Measurements from ENCODE around the gene TTYH1.
"Not testable (repeated sequence)": the region's sequence is repeated elsewhere in the genome, so short reads cannot be mapped to it uniquely, and the experiment has no call there.

TTYH1 gene

DNA sequence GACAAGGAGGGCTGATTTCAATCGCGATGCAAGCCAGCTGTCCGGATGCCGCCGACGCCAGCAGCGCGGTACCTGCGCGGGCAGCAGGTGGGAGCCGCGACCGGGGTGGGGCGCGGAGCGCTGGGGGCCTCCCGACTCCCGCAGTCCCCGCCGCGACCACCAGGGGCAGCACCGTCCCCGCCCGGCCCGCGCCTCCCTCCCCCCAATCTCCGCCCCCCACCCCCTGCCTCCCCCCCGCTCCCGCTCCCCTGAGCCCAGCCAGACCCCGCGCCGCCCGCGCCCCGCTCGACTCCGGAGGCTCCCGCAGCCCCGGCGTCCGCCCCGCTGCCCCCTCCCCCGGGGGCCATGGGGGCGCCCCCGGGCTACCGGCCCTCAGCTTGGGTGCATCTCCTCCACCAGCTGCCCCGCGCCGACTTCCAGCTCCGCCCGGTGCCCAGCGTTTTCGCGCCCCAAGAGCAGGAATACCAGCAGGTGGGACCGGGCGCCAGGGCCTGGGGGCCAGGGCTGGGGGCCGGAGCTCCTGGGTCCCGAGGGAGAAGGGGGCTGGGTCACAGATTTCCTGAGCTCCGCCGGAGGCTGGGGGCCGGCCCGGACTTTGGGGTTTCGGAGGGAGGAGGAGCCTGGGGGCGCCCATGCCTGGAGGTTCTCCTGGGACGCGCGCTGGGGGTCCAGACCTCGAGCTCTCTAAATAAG is at the start of gene TTYH1:
Gene TTYH1 (plus strand): TSS at position 257 of the 693 bp plus-strand sequence. CDS start 89 bp downstream, at position 346.
- DNase-seq (ENCODE audit: low spot score), result peak; percentile 83

DNA sequence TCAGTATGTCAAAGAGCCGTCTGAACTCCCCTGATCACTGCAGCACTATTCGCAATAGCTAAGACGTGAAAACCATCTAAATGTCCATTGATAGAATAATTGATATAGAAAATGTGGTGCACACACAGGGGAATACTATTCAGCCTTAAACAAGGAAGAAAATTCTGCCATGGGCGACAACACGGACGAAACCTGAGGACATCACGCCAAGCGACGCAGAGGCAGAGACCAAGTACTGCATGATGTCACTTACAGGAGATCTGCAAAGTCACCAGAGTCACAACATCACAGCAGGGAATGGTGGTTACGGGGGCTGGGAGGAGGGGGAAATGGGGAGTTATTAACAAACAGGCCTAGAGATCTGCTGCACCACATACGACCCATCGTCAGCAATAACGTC is 49.5 kb upstream of the TTYH1 start:
- DNase-seq (ENCODE audit: low spot score), result not testable (repeated sequence)

DNA sequence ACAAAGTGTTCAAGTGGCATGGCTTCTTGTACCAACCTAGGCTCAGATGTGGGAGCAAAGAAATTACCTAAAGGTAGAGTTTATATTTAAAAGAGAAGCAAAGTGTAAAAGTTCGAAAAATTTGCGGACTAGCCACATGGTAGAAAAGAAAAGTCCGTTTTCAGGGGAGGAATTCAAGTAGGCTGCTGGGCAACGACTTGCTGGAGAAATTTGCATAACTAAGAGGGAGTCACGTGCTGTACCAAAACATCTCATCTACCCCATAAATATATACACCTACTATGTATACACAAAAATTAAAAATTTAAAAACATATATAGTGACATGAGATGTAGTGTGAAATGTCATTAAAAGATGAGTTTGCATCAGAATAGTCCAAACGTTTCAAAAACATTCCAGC is 48.5 kb upstream of the TTYH1 start:
- DNase-seq (ENCODE audit: low spot score), result no peak

DNA sequence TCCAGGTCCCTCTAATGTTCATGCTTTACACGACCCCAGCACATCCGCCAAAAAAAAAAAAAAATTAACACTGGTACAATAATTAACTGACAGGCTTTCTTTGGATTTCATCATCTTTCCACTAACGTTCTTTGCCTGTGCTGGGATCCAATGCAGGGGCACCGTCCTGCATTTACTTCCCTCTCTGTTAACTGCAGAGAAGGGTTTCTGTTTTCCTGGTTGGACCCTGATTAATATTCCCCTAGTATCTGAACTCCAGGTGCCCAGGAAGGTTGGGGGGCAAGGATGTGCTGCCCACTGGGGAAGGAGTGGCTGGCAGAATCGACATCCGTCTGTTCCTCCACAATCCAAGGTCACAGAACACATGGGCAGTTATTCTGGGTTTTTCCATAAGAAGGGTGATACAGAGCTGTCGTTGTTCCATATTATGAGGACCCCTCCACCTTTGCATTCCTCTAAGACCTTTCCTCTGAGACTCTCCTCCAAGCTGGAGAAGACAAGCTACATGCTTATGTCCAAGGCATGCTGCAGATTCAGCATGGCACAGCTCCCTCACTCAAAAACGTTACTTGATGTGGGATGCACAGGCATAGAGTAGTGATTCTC is 46.1 kb upstream of the TTYH1 start:
- no peak for DNase-seq (ENCODE audit: low spot score)

DNA sequence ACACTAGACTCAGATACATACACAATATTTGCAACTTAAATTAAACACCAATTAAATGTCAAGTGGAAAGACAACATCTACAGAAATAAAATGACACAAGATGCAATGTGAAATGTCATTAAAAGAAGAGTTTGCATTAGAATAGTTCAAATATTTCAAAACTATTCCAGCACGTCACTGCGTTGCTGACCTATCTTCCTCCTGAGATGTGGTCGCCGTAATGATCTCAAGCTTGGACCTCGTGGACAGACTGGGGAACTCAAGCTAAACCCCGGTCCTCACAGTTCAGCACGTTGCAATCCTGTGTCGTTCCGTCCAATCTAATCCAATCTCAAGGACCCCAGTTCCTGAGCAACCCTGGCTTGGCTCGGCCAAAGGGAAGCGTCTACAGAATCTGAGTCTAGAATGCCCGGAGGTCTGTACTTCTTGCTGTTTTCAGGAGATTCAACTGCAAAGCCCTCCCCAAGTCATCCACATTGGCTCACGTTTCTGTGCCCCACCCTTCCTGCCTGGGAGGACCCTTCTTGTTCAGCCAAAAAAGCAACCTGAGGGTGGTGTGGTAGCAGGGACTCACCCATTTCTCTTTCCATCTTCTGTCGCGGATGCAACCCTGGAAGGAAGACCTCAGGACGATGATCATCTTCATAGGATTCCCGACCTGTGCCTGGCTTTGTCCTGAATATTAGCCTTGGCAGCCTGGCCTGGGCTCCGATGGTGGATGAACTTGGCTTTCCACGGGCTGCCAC is 45.4 kb upstream of the TTYH1 start:
- not testable (repeated sequence) for DNase-seq (ENCODE audit: low spot score)

DNA sequence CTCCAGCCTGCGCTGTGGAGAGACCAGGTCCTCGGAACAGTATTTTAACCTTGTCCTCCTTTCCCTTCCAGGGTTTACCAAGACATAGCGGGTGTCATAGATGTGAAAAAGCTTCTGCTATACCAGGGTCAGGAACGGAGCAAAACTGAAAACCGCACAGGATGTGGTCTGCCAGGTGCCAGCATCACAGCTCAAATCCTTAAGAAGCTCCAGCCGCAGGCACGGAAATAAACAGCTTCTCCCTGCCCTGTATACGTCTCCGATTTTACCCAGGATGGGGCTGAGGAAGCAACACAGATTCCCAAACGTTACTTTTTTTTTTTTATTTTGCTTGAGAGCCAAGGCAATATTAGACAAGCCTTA is 44.8 kb upstream of the TTYH1 start:
- not testable (repeated sequence) for DNase-seq (ENCODE audit: low spot score)

DNA sequence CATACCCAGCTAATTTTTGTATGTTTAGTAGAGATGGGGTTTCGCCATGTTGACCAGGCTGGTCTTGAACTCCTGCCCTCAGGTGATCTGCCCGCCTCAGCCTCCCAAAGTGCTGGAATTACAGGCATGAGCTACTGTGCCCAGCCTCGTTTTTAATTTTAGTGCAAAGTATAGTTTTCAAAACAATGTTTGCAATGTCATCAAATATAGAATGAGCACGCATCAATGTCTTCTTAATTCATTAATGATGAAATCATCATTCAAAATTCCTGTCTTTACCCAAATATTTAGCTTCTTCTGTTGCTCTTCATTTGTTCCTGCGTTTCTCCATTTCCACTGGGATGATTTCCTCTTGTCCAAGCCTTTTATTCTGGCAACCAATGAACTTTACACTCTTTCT is 43.8 kb upstream of the TTYH1 start:
- DNase-seq (ENCODE audit: low spot score), result not testable (repeated sequence)

DNA sequence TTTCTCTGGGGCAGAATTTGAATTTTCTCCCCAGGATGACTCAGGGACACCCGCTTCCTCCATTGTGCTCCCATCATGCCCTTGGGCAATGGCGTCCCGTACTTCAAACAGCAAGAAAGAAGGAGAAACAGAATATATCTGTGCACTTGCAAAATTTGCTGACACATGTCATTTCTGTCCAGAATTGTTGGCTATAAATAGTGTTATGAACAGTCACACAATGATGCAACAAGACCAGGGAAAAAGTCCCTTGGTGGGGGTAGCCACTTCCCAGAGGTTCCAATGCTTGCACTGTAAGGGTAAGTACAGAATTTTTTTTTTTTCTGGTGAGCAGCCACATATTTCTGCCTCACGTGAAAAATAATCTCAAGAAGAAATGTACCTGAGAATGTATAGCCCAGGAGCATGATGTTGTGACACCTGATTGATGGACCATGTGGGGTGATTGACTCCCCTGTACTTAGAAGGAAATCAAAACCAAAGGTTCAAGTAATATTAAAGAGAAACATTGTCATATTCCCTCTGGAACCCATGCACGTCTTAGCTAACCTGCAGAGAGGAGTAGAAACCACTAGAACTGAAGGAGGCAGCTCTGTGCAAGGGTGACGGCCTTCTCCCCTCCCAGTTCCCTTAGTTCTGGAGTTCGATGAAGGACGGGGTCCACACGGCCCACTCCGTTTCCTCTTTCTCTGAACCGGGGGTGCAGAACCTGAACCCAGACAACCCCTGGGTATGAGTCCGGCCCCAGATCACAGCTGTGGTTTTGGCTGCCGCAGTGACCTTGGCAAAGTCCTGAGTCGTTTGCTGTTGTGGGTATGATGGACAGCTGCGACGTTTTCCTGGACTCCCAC is 41.3 kb upstream of the TTYH1 start:
- DNase-seq (ENCODE audit: low spot score), result no peak

DNA sequence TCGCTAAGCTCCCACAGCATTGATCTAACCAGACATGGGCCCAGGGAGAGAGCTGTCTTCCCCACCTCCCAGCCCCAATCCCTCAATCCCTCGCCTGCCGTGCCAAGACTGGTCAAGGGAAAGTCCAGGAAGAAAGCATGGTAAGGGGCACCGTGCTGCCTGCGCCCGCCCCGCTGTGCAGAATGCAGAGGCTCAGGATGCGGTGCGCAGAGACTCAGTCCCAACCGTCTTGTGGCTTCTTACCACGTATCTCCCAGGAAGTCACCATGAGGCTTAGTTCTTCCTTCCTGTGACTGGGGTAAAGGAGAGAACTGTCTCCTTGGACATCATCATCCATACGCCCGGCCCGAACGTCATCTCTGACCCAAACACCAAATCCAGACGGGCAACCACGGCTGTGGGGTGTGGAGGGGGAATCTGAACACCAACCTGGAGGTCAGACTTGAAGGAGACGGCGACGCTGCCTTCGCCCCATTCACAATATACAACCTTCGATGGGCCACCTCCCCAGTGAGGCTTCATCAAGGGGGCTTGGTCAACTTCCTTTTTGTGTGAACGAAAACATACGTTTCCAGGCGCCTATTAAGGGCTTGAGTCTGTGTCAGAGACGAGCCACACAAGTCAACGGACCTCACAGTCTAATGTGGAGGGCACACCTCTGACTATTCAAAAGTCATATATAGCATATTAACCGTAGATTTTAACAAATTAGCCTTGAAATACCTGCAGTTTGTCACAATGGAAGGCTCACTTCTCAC is 39.9 kb upstream of the TTYH1 start:
- not testable (repeated sequence) for DNase-seq (ENCODE audit: low spot score)

DNA sequence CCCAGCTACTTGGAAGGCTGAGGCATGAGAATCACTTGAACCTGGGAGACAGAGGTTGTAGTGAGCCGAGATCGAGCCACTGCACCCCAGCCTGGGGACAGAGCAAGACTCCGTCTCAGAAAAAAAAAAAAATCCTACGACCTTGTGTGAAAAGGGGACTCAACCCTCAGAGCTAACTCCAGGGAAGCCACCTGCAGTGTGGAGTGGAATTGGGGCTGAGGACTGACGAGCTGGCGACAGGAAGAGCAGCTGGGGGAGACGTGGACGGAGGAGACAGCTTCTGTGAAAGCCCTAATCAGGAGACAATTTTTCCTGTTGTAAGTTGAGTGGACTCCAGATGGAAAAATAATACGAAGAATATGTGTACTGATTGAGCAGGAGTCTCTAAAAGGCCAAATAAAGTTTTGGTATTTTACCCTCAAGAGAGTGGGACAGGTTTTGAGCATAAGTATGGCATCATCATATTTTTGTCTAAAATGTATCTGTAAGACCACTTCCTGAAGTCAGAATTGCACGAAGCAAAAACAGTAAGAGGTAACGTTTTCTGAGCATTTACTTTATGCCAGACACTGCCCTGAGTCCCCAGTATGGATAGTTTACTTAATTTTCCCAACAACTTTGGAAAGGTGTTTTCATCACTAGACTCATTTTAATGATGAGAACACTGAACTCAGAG is 38.5 kb upstream of the TTYH1 start:
- no peak for DNase-seq (ENCODE audit: low spot score)

DNA sequence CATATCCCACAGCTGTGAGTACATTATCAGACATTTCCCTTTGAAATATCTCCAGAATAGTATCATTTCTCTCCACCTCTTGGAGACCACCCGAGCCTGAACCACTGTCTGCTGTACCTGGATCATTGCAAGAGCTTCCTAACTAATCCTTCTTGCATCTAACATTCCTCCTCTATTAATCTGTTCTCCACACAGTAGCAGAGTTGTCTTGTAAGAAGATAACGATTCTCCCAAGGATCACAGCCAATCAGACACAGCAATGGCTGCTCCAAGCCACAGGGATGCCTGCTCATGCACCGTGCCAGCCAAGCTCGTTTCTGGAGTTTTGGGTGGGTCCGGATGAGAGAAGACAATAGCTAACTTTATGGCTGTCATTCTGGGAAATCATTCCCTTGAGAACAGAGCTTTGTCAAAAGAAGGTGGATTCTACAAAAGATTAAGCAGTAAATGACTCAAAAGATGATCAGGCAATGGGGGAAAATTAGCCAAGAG is 36.0 kb upstream of the TTYH1 start:
- no peak for DNase-seq (ENCODE audit: low spot score)

DNA sequence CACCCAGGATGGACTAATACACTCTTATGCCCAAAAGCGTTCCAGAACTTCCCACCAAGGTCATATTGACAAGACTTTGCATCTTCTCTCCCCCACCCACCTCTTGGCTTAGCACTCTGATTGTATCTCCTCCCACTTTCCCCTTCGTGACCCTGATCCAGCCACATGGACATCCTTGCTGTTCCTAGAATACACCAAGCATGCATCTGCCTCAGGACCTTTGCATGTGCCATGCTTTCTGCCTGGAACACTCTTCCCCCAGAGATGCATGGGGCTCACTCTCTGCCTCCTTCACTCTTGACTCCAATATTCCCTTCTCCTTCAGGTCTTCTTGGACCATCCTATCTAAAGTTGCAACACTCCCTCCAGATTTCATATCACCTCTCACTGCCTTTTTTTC is 34.4 kb upstream of the TTYH1 start:
- DNase-seq (ENCODE audit: low spot score), result no peak

DNA sequence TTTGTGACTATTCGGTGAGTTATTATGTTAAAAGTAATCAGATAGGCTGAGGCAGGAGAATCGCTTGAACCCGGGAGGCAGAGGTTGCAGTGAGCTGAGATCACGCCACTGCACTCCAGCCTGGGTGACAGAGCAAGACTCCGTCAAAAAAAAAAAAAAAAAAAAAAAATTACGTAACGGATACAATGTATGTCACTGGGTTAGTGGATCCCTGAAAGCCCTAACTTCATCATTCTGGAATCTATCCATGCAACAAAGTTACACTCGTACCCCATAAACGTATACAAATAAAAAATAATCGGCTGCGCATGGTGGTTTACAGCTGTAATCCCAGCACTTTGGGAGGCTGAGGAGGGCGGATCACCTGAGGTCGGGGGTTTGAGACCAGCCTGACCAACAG is 33.2 kb upstream of the TTYH1 start:
- not testable (repeated sequence) for DNase-seq (ENCODE audit: low spot score)

DNA sequence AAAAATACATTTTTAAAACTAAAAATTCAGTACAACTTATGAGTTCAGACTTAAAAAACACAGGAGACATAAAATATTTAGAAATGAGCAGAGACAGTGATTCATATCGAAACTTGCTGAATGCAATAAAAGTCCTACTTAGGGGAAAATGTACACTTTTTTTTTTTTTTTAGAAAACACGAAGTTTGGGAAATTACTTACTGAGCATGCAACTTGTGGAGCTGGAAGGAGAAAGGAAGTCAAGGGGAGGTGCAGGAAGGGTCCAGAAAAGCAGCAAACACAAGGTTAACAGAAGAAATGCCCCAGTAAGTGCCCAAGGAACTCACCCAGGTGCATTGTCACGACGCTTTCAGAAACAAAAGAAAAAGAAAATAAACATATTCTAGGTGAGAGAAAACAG is 31.9 kb upstream of the TTYH1 start:
- no peak for DNase-seq (ENCODE audit: low spot score)

DNA sequence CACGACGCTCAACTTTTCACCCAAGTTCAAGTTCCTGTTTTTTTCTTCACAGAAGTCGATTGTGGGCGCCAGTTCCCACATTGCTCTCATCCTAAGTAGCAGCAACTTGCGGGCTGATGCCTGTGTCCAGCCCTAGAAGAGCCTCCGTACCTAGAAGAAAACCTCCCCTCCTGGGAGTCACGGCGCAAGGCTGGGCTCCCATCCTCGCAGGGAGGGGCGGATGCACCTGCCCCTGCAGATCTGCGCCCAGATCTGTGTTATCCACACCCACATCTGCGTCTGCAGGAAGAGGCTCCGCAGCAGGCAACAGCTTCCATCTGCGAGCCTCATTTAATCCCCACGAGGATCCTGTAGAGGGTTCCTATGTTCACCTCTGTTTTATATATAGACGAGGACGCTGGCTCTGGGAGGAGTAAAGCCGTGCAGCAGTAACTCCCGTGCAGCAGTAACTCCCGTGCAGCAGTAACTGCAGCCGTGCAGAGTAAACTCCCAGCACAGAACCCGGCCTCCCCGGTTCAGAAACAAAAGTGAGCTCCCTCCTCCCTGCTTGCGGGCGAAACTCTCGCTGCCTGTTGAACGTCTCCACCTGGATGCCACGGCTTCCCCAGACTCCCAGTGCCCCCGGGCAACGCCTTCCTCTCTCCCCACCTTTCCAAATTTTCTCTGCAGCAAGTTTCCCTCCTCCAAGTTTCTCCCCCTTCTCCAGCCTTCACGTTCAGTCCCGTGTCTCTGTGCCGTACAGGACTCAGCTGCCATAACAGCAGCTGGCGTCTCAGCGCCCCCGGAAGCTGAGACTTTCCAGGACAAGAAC is 27.1 kb upstream of the TTYH1 start:
- DNase-seq (ENCODE audit: low spot score), result no peak

DNA sequence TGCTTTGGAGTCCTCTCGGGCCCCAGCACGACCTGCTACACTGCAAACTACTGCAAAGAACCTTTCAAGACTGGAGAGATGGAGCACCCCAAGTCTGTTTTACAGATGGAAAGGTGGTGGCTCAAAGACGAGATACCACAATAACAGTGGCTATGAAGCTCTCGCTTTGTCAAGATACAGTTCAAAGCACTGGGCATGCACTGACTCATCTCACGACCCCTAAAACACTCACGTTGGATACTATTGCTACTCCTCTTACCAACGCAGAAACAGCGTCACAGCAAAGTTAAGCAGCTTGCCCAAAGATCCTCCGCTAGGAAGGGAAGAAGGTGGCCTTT is 26.5 kb upstream of the TTYH1 start:
- no peak for DNase-seq (ENCODE audit: low spot score)

DNA sequence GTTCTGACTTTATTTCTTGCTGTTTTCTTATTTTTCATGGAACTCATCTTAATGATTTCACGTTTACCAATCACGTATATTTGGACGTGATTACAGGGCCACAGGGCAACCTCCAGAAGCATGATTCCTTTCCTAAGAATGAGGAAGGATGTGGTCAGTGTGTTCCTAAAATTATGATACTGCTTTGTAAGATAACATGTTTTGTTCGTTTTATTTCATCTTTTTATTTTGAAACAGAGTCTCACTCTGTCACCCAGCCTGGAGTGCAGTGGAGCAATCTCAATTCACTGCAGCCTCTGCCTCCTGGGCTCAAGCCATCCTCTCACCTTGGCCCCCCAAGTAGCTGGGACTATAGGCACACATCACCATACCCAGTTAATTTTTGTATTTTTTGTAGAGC is 25.7 kb upstream of the TTYH1 start:
- DNase-seq (ENCODE audit: low spot score), result no peak

DNA sequence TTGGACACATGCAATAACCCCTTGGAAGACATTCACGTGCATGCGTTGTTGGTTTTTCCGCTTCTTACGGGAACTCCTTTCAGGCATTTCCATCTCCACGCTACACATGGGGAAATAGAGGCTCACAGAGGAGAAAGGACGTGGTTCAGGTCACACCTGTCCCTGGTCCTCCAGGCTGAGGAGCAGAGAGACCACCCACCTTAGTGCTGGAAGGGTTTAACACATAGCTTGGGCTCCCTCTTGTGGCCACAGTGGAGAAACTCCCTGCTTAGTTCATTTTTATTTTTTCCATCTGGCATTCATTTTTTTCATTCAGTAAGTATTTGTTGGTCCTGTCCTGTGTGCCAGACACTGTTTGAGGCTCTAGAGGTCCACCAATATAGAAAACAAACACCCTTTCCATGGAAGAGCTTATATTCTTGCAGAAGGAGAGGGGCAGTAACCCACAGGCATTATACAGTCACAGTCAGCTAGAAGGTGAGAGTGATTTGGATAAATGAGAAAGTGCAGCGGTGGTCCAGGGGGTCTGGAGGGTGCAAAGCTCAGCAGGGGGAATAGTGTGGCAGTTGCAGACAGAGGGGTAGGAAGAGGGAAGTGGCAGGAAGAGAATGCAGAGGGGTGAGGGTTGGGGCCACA is 24.2 kb upstream of the TTYH1 start:
- DNase-seq (ENCODE audit: low spot score), result peak; percentile 75

DNA sequence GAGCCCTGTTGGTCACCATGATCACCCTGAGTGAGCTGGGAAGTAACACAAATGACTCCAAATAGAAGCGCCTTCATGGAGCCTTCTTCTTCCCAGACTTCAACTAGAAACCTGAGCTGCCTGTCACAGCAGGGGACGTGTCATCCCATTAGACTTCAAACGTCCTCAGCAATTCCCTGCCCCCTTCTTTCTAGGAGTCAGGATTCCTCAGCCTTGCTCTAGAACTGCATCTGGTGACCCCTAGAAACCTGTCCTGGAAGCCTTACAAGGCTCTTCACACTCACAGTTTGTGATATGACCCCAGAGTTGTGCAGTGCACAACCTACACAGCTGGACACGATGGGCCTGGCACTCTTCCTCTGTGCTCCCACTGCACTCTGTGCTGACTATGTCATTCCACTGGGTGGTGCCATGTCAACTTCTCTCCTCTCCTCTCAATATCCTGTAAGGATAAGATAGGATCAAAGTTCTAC is 23.6 kb upstream of the TTYH1 start:
- no peak for DNase-seq (ENCODE audit: low spot score)

DNA sequence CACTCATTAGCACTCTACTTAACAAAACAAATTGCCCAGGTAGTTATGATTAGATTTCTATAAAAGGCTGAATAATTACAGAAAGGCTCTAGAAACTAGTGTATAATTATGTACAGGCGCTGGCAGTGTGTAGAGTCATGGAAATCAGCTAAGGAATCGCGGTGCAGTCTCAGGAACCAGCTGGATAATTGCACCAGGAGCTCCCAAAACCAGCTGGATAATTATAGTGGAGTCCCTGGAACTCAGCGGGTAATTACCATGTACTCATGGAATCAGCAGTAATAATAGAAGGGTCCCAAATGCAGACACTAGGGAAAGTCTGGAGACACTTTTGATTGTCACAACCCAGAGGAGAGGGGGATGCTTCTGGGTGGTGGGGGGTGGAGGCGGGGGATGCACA is 23.2 kb upstream of the TTYH1 start:
- DNase-seq (ENCODE audit: low spot score), result no peak
